ENCODE results near the gene BSND.

GRCh38 chr1:55055951-55056631 lies 57.4 kb downstream of the BSND start:
- TF ChIP-seq CTCF (conservative IDR thresholded peaks at IDR 0.05; ENCODE audit: low read depth, low read length) (no peak), EZH2 (IDR thresholded peaks at IDR 0.05; ENCODE audit: low read length, unreplicated experiment) (no peak), EZH2phosphoT487 (IDR thresholded peaks at IDR 0.05; ENCODE audit: borderline replicate concordance, low read length) (no peak)

Measured in PC-3 (cell line).